HepG2 (cell line): ENCODE data around the gene IMPDH1. TPM values are rescaled to one million over a fixed set of nuclear protein-coding genes. Genes with fewer than 3 reads are reported as not detected.

Source experiments
- CHD4 ChIP-seq: fragments of 200-600 bp; sonication (generic); IDR thresholded peaks from 2 replicates; pipeline ENCODE4 v1.7.0; 2017; ENCODE audit warnings: mild to moderate bottlenecking, low read length, borderline replicate concordance
- HNRNPH1 ChIP-seq: fragments of 200-400 bp; formaldehyde crosslinking; optimal IDR thresholded peaks from 2 replicates; pipeline ENCODE3; 2017; ENCODE audit warnings: mild to moderate bottlenecking, low read depth, low read length
- LRRFIP1 ChIP-seq: sonication (generic); formaldehyde crosslinking; conservative IDR thresholded peaks from 2 replicates; pipeline ENCODE4 v1.4.0; 2020; ENCODE audit warnings: missing genetic modification reagents
- MBNL3 ChIP-seq: fragments of 250-450 bp; sonication (Bioruptor Pico); conservative IDR thresholded peaks from 2 replicates; pipeline ENCODE4 v1.8.0; 2022; ENCODE audit warnings: mild to moderate bottlenecking, inconsistent platforms
- PHF20 ChIP-seq: sonication (generic); formaldehyde crosslinking; IDR thresholded peaks from 2 replicates; pipeline ENCODE4 v1.5.0; 2020; ENCODE audit warnings: mild to moderate bottlenecking, missing genetic modification reagents
- PRDM10 ChIP-seq: sonication (generic); formaldehyde crosslinking; IDR thresholded peaks from 2 replicates; pipeline ENCODE4 v1.4.0; 2020; ENCODE audit warnings: low read depth, missing genetic modification reagents
- RCOR2 ChIP-seq: IDR thresholded peaks from 2 replicates; pipeline ENCODE4 v1.6.1; 2016; ENCODE audit warnings: missing biosample characterization, missing genetic modification reagents
- SP140L ChIP-seq: sonication (generic); formaldehyde crosslinking; IDR thresholded peaks from 2 replicates; pipeline ENCODE4 v1.4.0; 2020; ENCODE audit warnings: missing genetic modification reagents, borderline replicate concordance
- TBP ChIP-seq: sonication (generic); formaldehyde crosslinking; IDR thresholded peaks from 2 replicates; pipeline ENCODE4 v1.5.0; 2020; ENCODE audit warnings: missing genetic modification reagents
- TIGD3 ChIP-seq: sonication (generic); formaldehyde crosslinking; IDR thresholded peaks from 2 replicates; pipeline ENCODE4 v1.5.1; 2020; ENCODE audit warnings: mild to moderate bottlenecking, missing genetic modification reagents, borderline replicate concordance
- XBP1 ChIP-seq: sonication (generic); formaldehyde crosslinking; IDR thresholded peaks from 2 replicates; pipeline ENCODE4 v1.5.0; 2020; ENCODE audit warnings: missing genetic modification reagents
- ZBTB4 ChIP-seq: sonication (generic); formaldehyde crosslinking; IDR thresholded peaks from 2 replicates; pipeline ENCODE4 v1.4.0; 2020; ENCODE audit warnings: missing genetic modification reagents, mild to moderate bottlenecking, borderline replicate concordance
- ZBTB42 ChIP-seq: sonication (generic); formaldehyde crosslinking; IDR thresholded peaks from 2 replicates; pipeline ENCODE4 v1.5.0; 2020; ENCODE audit warnings: mild to moderate bottlenecking, missing genetic modification reagents
- ZNF101 ChIP-seq: sonication (generic); formaldehyde crosslinking; IDR thresholded peaks from 2 replicates; pipeline ENCODE4 v1.4.0; 2020; ENCODE audit warnings: mild to moderate bottlenecking, low read depth, missing genetic modification reagents, borderline replicate concordance
- ZNF235 ChIP-seq: sonication (generic); formaldehyde crosslinking; IDR thresholded peaks from 2 replicates; pipeline ENCODE4 v1.8.1; 2023; ENCODE audit warnings: mild to moderate bottlenecking, missing genetic modification reagents, borderline replicate concordance
- ZNF773 ChIP-seq: sonication (generic); formaldehyde crosslinking; IDR thresholded peaks from 2 replicates; pipeline ENCODE4 v1.4.0; 2020; ENCODE audit warnings: missing genetic modification reagents, borderline replicate concordance
- polyA plus RNA-seq, 8 experiments: library from polyadenylated mRNA; depleted of rRNA in 3 of 8; stranded (reverse) in 7 of 8; unstranded in 1 of 8; fragments of >200 nt; fragmentation: Illumina TruSeq in 4 of 8; extraction: Trizol in 4 of 8; gene quantifications; 2 replicates each; pipeline versions ENCODE4 v1.2.1 to v1.2.3, GENCODE V29; 2011 to 2016; ENCODE audit warnings: low read depth in 4 of 8, missing spikeins in 1 of 8, mixed read lengths in 1 of 8; ENCODE audit not compliant: insufficient read depth in 1 of 8
- total RNA-seq, 5 experiments: library from RNA; depleted of rRNA; stranded (reverse); fragments of >200 nt; fragmentation: Illumina TruSeq; extraction: Trizol; gene quantifications; 2 replicates each; pipeline ENCODE4 v1.2.3, GENCODE V29; 2016; ENCODE audit warnings: low read depth in 1 of 5

Gene IMPDH1
- total and polyA plus RNA-seq, 2 of the 13 experiments (the other 11 are each of a cell fraction or from before 2014, with no cell fraction given), result 22.8 to 34.0 TPM

- TF ChIP-seq TIGD3 (CRISPR knock-in tag) (no peak), ZNF235 (no peak), PRDM10 (CRISPR knock-in tag) (no peak), ZNF773 (CRISPR knock-in tag) (peak; percentile 31; the same call in 1 of the 2 replicates), RCOR2 (CRISPR knock-in tag) (no peak), ZNF101 (CRISPR knock-in tag) (no peak), LRRFIP1 (CRISPR knock-in tag) (no peak), PHF20 (CRISPR knock-in tag) (peak; percentile 32; the same call in 1 of the 2 replicates), ZBTB42 (CRISPR knock-in tag) (no peak), ZBTB4 (CRISPR knock-in tag) (no peak), HNRNPH1 (no peak), XBP1 (CRISPR knock-in tag) (no peak), CHD4 (no peak), SP140L (CRISPR knock-in tag) (no peak), TBP (CRISPR knock-in tag) (no peak), MBNL3 (CRISPR knock-in tag) (no peak)
Observed at GRCh38 chr7:128405471-128406313, 4.1 kb downstream of the IMPDH1 start (continued).
